Panc1 (cell line): Measurements from ENCODE around the gene GRIK3. TPM values are rescaled to one million over a fixed set of nuclear protein-coding genes. Genes with fewer than 3 reads are reported as not detected.

ENCODE experiments used
- ATAC-seq: fragments of 200-7000 bp; cut with Tn5 transposase; 2 replicates; pipeline ENCODE4 v1.9.1; 2020; ENCODE audit warnings: mild to moderate bottlenecking, moderate library complexity
- BruUV-seq: library from RNA; stranded (reverse); fragments of 400-500 nt; replicated peaks from 2 replicates; lab custom pipeline; 2021; lab: Mats Ljungman, UMichigan
- CTCF ChIA-PET: fragments of 300-600 bp; sonication (Branson Sonifier 250); formaldehyde crosslinking; loops from one replicate; lab custom pipeline; 2022; ENCODE audit warnings: antibody characterized with exemption; lab: Charles Lee
- POLR2A ChIA-PET: fragments of 300-600 bp; sonication (Branson Sonifier 250); formaldehyde crosslinking; loops from one replicate; lab custom pipeline; 2022; ENCODE audit warnings: antibody characterized with exemption; lab: Charles Lee
- DNase-seq: peaks from one replicate; pipeline ENCODE4 v3.0.0-alpha.2; 2010; ENCODE audit warnings: low read depth, low spot score
- H3K27ac ChIP-seq: 2 replicates; pipeline ENCODE4 v1.5.1; 2011; ENCODE audit warnings: mild to moderate bottlenecking, low read length, inconsistent platforms
- H3K27me3 ChIP-seq: fragments of 200-500 bp; sonication (Bioruptor generic); 2 replicates; pipeline ENCODE4 v1.6.0; 2014; ENCODE audit warnings: low read length, inconsistent platforms; ENCODE audit not compliant: control insufficient read depth, insufficient read depth
- H3K36me3 ChIP-seq: fragments of 200-500 bp; sonication (Bioruptor generic); 2 replicates; pipeline ENCODE4 v1.5.1; 2014; ENCODE audit warnings: inconsistent platforms, mild to moderate bottlenecking, low read length, moderate library complexity; ENCODE audit not compliant: control insufficient read depth, insufficient read depth
- H3K4me1 ChIP-seq: 2 replicates; pipeline ENCODE4 v1.5.1; 2011; ENCODE audit warnings: inconsistent platforms, mild to moderate bottlenecking, low read length, moderate library complexity; ENCODE audit not compliant: control insufficient read depth, insufficient read depth
- H3K4me3 ChIP-seq, 2 experiments: 2 replicates each; pipeline ENCODE4 v1.5.1; 2011 to 2012; ENCODE audit warnings: low read depth in 2 of 2, low read length in 2 of 2, mild to moderate bottlenecking in 2 of 2, inconsistent platforms in 1 of 2, moderate library complexity in 1 of 2
- H3K9me3 ChIP-seq: fragments of 200-500 bp; sonication (Bioruptor generic); 2 replicates; pipeline ENCODE4 v1.5.1; 2014; ENCODE audit warnings: low read depth, mild to moderate bottlenecking, inconsistent platforms, low read length, moderate library complexity; ENCODE audit not compliant: control insufficient read depth, insufficient read depth
- CTCF ChIP-seq: fragments of 450-650 bp; IDR thresholded peaks from 2 replicates; pipeline ENCODE4 v1.5.1; 2017; ENCODE audit warnings: mild to moderate bottlenecking
- POLR2AphosphoS5 ChIP-seq: IDR thresholded peaks from 2 replicates; pipeline ENCODE4 v1.6.1; 2012; ENCODE audit warnings: mild to moderate bottlenecking, low read depth, low read length, moderate library complexity
- REST ChIP-seq, 2 experiments: IDR thresholded peaks; 2 replicates each; pipeline ENCODE4 v1.6.1; 2011 to 2012; ENCODE audit warnings: low read depth in 2 of 2, control low read depth in 1 of 2, low read length in 1 of 2, mild to moderate bottlenecking in 1 of 2, moderate library complexity in 1 of 2; ENCODE audit not compliant: insufficient read depth in 1 of 2
- SIN3A ChIP-seq: IDR thresholded peaks from 2 replicates; pipeline ENCODE4 v1.6.1; 2012; ENCODE audit warnings: low read depth, mild to moderate bottlenecking, low read length, moderate library complexity, borderline replicate concordance; ENCODE audit not compliant: insufficient read depth
- TCF7L2 ChIP-seq: IDR thresholded peaks from 2 replicates; pipeline ENCODE4 v1.6.1; 2011; ENCODE audit warnings: mild to moderate bottlenecking, low read depth, low read length, inconsistent platforms
- in situ Hi-C: cut with HindIII; loops from 2 replicates; pipeline ENCODE4 v1.10.0; 2016; ENCODE audit warnings: low sequenced_read_pairs, low pct_unique_long_range_greater_than_20kb
- intact Hi-C: fragments of 100-400 bp; cut with micrococcal nuclease; formaldehyde crosslinking; loops from one replicate; pipeline ENCODE4 v1.10.0; 2022; ENCODE audit not compliant: unreplicated experiment
- total RNA-seq: library from RNA; stranded (reverse); gene quantifications from one replicate; pipeline ENCODE4 v1.2.1, GENCODE V29; 2021; ENCODE audit not compliant: unreplicated experiment

GRIK3 gene
- total RNA-seq, 1 experiment from 2014 or later: not detected

- CTCF ChIA-PET: no interaction called here
These were observed 71.3 kb downstream of the GRIK3 start for GRCh38 chr1:36963006-36963405.

GRCh38 chr1:36961062-36961615 lies 73.2 kb downstream of the GRIK3 start:
- peaks cover 3% of the 10 kb centered on the region; the same call in 1 of the 2 replicates for H3K27me3 ChIP-seq
- no peaks in the 10 kb centered on the region for H3K4me1 ChIP-seq
- no peak overlapping the region for H3K4me3 ChIP-seq
- ATAC-seq (no peak), DNase-seq (no peak)
- intact Hi-C loops: no loop called here
- TF ChIP-seq REST (IDR thresholded peaks at IDR 0.05; ENCODE audit: insufficient read depth in 1 of 2, low read depth in 2 of 2, low read length in 1 of 2): no peak
- no peak for TF ChIP-seq SIN3A
- TF ChIP-seq CTCF: no peak
- TF ChIP-seq TCF7L2: no peak
- TF ChIP-seq POLR2AphosphoS5: no peak
- BruUV-seq: no TSS peak
- no peaks in the 10 kb centered on the region for H3K9me3 ChIP-seq
- H3K27ac ChIP-seq: no peak overlapping the region
- POLR2A ChIA-PET: no interaction called here
- CTCF ChIA-PET: no interaction called here
- in situ Hi-C loops: no loop called here
- no peaks in the 10 kb centered on the region for H3K36me3 ChIP-seq

More at GRCh38 chr1:36963006-36963405, 71.3 kb downstream of the GRIK3 start:
- intact Hi-C loops (no loop called here), in situ Hi-C loops (no loop called here)
- ATAC-seq: no peak
- H3K36me3 ChIP-seq: no peaks in the 10 kb centered on the region
- BruUV-seq: no TSS peak
- no peak for DNase-seq
- H3K27me3 ChIP-seq: peaks cover 8% of the 10 kb centered on the region; the same call in 1 of the 2 replicates
- POLR2A ChIA-PET: interaction anchor here (0.5 kb wide), 1 partner anchor 23 kb away, joined by 8 read pairs; no protein-coding TSS in a partner anchor
- H3K9me3 ChIP-seq: no peaks in the 10 kb centered on the region
- no peak for TF ChIP-seq CTCF
- no peak for TF ChIP-seq POLR2AphosphoS5
- no peak for TF ChIP-seq TCF7L2
- no peak for TF ChIP-seq SIN3A
- no peak for TF ChIP-seq REST (IDR thresholded peaks at IDR 0.05; ENCODE audit: insufficient read depth in 1 of 2, low read depth in 2 of 2, low read length in 1 of 2)
- H3K4me3 ChIP-seq: no peak overlapping the region
- H3K4me1 ChIP-seq: no peaks in the 10 kb centered on the region
- no peak overlapping the region for H3K27ac ChIP-seq
